Measurements from ENCODE around the gene SEC16A. TPM values are rescaled to one million over a fixed set of nuclear protein-coding genes. Genes with fewer than 3 reads are reported as not detected.

The SEC16A gene
- polyA plus RNA-seq, 1 donor, result 38.4 TPM

DNA sequence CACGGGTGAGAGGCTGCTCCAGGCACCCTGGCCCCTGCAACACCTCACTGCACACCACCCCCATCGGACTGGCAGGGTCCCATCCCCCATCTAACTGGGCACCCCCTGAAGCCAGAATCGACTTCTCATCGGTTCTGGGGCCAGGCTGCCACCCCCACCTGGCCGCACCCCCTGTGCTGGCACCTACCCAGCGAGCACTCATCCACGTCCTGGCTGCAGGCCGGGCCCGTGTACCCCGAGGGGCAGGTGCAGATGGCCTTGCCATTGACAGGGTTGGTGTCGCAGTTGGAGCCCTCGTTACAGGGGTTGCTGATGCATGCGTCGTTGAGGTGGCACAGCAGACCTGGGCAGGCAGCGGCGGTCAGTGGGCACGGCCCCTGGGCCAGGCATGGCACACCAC is 35.1 kb upstream of the SEC16A start:
- no peak for DNase-seq

DNA sequence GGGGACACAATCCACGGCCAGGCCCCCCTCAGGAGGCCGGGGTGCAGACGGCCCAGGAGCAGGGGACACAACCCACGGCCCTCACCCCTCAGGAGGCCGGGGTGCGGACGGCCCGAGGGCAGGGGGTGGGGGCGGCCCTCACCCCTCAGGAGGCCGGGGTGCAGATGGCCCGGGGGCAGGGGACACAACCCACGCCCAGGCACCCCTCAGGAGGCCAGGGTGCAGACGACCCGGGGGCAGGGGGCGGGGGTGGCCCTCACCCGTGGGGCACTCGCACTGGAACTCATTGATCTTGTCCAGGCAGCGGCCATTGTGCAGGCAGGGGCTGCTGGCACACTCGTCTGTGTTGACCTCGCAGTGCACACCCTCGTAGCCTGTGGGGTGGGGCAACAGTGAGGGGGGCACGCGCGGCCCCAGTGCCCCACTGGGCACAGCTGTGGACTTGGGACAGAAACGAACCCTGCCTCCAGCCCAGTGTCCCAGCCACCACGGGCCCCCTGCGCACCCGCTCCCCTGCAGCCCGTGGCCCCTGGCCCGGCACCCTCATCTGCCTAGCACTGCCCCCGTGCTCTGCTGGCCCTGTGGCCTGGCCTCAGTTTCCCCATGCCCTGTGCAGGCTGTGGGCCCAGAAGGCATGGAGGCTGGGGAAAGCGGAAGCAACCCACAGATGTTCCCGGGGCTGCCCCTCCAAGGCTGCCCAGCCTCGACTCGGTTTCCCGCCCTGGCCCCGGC is 34.3 kb upstream of the SEC16A start:
- DNase-seq, result no peak

DNA sequence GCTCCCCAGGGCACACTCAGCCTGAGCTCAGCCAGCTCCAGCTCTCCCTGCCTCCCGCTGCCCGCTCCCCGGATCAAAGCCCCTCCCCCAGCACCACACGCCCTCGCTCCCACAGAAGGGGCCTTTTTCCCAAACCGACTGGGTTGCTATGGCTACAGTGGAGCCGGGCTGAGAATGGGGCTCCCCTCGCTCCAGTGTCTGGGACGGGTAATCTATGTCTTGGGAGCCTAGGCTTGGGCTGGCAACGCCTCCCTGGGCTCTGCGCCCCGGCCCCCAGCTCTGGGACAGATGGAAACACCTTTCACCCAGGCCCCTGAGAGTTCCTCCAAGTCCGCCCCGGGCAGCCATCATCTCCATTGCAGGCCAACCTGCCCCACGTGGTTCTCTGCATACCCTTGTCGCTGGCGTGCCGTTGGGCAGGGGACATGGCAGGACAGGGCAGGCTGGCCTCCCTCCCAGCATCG is 33.4 kb upstream of the SEC16A start:
- DNase-seq, result no peak

DNA sequence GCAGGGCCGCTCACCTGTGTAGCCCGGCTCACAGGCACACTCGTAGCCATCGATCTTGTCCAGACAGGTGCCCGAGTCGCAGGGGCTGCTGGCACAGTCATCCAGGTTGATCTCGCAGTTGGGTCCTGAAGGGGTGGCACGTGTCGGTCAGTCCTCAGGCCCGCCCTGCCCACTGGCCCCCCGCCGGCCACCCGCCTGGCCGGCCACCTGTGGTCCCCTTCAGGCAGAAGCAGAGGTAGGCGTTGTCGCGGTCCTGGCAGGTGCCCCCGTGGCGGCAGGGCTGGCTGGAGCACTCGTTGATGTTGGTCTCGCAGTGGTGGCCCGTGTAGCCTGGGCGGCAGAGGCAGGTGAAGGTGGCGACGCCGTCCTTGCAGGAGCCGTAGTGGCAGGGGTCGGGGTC is 32.4 kb upstream of the SEC16A start:
- no peak for DNase-seq

- no peak for DNase-seq
Measured at GRCh38 chr9:136514022-136514714, 31.3 kb upstream of the SEC16A start.

DNA sequence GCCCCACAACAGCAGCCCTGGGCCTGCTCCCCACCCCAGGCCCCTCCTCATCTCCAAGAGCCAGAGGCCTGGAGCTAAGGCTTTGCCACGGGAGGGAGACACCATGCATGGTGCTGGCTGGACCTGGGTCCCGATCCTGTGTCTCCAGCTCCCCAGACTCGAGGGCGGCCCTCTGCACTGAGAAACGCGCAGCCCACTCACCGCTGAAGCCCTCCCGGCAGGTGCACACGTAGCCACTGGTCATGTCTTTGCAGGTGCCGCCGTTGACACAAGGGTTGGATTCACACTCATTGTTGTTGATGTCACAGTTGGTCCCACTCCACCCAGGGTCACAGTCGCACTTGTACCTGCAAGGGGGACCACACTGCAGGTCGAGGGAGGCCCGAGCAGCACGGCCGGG is 30.4 kb upstream of the SEC16A start:
- no peak for DNase-seq

GRCh38 chr9:136512651-136513071 is 29.8 kb upstream of the SEC16A start:
- DNase-seq, result no peak

GRCh38 chr9:136511670-136512592 is 29.1 kb upstream of the SEC16A start:
- no peak for DNase-seq

DNA sequence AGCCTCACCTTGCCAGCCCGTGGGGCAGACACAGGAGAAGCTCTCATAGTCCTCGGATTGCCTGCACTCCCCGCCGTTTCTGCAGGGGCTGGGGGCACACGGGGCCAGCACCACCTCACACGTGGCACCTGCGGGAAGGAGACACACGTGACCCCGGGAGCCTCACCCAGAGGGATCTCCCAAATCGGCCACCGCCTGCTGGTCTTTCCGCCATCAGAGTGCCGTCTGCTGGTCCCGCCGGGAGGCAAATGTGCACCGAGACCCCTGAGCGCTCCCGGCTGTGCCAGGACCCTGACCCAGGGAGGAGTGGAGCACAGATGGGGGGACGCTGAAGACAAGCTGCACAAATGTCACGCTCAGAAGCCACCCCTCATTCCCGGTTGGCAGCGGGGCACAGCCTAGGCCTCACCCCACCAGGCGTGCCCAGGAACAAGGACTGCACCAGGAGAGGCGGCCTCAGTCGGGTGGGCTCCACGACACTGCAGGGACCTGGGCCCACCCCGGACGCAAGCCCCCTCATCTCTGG is 28.4 kb upstream of the SEC16A start:
- DNase-seq, result no peak

GRCh38 chr9:136510561-136510960 is 27.7 kb upstream of the SEC16A start:
- DNase-seq, result no peak

GRCh38 chr9:136509549-136509948 is 26.7 kb upstream of the SEC16A start:
- no peak for DNase-seq

- no peak for DNase-seq
Measured at GRCh38 chr9:136508729-136509500, 26.1 kb upstream of the SEC16A start.

- DNase-seq, result no peak
Measured at GRCh38 chr9:136507992-136508375, 25.1 kb upstream of the SEC16A start.

- no peak for DNase-seq
Measured at GRCh38 chr9:136507221-136507991, 24.6 kb upstream of the SEC16A start.

DNA sequence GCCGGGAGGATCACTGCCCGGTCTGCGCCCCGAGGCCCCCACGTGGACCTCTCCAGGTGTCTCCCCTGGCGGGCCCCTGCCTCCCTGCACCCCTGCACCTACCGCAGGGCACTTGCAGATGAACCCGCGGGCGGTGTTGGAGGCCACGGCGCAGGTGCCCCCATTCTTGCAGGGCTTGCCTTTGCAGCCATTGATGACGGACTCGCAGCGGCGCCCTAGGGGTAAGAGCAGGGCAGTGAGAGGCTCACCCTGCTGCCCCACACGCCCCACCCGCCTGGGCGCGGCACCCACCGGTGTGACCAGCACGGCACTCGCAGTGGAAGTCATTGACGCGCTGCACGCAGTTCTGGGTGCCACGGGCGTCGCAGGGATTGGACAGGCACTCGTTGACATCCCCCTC is 23.6 kb upstream of the SEC16A start:
- DNase-seq, result no peak

- DNase-seq, result no peak
Measured at GRCh38 chr9:136505406-136506403, 22.9 kb upstream of the SEC16A start.

DNA sequence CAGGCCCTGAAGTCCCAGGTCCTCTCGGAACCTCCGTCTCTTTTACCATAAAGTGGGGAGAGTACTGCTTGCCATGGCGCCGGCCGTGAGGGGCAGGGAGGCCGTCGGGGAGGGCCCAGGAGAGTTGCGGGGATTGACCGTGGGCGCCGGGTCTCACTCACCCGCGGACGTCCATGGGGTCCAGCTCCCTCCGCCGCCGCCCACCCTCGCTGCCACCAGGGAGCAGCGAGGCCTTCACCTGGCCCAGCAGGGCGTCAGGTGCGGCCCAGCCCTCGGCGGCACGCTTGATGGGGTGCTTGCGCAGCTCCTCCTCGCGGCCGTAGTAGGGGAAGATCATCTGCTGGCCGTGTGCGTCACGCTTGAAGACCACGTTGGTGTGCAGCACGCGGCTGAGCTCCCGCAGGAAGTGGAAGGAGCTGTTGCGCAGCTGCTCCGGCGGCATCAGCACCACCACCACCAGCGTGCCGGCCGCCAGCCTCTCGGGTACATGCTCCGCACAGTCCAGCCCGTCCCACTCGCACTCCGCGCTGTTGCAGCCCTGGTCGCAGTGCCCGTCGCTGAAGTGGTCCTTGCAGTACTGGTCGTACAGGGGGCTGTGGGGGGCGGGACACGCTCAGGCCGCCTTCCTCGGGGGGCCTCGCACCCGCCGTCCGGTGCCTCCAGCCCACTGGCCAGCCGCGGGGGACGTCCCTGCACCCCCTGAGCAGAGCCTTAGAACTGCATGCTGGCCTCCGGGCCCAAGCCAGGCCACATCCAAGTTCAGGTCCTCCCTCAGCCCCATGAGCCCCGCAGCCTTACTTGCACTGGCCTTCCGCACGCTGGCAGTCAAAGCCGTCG is 21.9 kb upstream of the SEC16A start:
- DNase-seq, result no peak

GRCh38 chr9:136502940-136503550 is 20.2 kb upstream of the SEC16A start:
- no peak for DNase-seq

DNA sequence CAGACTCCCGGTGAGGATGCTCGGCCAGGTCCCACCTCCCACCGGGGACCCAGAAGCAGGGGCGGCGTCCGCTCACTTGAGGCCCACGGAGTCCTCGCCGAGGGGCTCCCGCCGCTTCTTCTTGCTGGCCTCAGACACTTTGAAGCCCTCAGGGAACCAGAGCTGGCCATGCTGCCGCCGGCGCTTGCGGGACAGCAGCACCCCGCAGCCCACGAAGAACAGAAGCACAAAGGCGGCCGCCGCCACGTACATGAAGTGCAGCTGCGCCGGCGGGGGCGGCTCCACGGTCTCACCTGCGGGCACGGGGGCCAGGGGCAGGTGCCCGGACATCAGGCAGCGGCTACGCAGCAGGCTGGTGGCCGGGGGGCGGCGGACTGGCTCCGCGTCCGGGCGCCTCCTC is 19.4 kb upstream of the SEC16A start:
- DNase-seq, result no peak
